HL-60 (cell line): ENCODE results near the gene RNU11.
"Not testable (repeated sequence)": the region's sequence is repeated elsewhere in the genome, so short reads cannot be mapped to it uniquely, and the experiment has no call there.

Experiments
- DNase-seq, 2 experiments: peaks; one replicate each; pipeline ENCODE4 v3.0.0-alpha.2; 2010 to 2020; ENCODE audit warnings: low read depth in 1 of 2, low spot score in 1 of 2
- H3K27ac ChIP-seq: fragments of 250-450 bp; sonication (Bioruptor Pico); replicated peaks from 2 replicates; pipeline ENCODE4 v1.5.1; 2020; ENCODE audit warnings: mild to moderate bottlenecking, moderate library complexity
- H3K27me3 ChIP-seq: fragments of 250-450 bp; sonication (Bioruptor Pico); 2 replicates; pipeline ENCODE4 v1.5.1; 2021; ENCODE audit warnings: mild to moderate bottlenecking, moderate library complexity; ENCODE audit not compliant: insufficient read depth, poor library complexity, severe bottlenecking
- H3K4me3 ChIP-seq: replicated peaks from 2 replicates; pipeline ENCODE4 v1.5.1; 2011; ENCODE audit warnings: mild to moderate bottlenecking, control low read depth, low read length; ENCODE audit not compliant: insufficient read depth
- CTCF ChIP-seq: IDR thresholded peaks from one replicate; pipeline ENCODE4 v1.5.1; 2011; ENCODE audit warnings: low read length, control low read depth, inconsistent platforms; ENCODE audit not compliant: insufficient read depth
- GABPA ChIP-seq: IDR thresholded peaks from 2 replicates; pipeline ENCODE4 v1.6.1; 2012; ENCODE audit warnings: low read depth
- POLR2AphosphoS5 ChIP-seq: IDR thresholded peaks from 2 replicates; pipeline ENCODE4 v1.6.1; 2012; ENCODE audit warnings: low read depth
- REST ChIP-seq: IDR thresholded peaks from 2 replicates; pipeline ENCODE4 v1.6.1; 2012; ENCODE audit warnings: low read depth; ENCODE audit not compliant: insufficient replicate concordance
- SPI1 ChIP-seq: IDR thresholded peaks from 2 replicates; pipeline ENCODE4 v1.6.1; 2012; ENCODE audit warnings: low read depth, mild to moderate bottlenecking, borderline replicate concordance

RNU11 gene

GRCh38 chr1:28642056-28642846 lies 6.1 kb upstream of the RNU11 start:
- TF ChIP-seq SPI1 = no peak
- TF ChIP-seq GABPA = no peak
- TF ChIP-seq CTCF = no peak
- no peak for TF ChIP-seq REST
- TF ChIP-seq POLR2AphosphoS5 = no peak
- peak overlapping the region; percentile 78 for H3K4me3 ChIP-seq
- H3K27ac ChIP-seq = peak overlapping the region; percentile 83
- no peaks in the 10 kb centered on the region for H3K27me3 ChIP-seq
- no peak for DNase-seq

GRCh38 chr1:28642847-28643635 lies 5.4 kb upstream of the RNU11 start, which contains the start of gene TAF12:
Gene TAF12 (minus strand): TSS chr1:28643067. CDS start chr1:28622081, 20,986 bp downstream.
- no peaks in the 10 kb centered on the region for H3K27me3 ChIP-seq
- peak; percentile 94 to 98 for DNase-seq
- peak within 1 kb of the TSS; percentile 78 for H3K4me3 ChIP-seq
- TF ChIP-seq SPI1 (peak; percentile 1; the same call in 1 of the 2 replicates), CTCF (peak; percentile 26), GABPA (peak; percentile 96), REST (peak; percentile 52), POLR2AphosphoS5 (peak; percentile 95)
- peak within 1 kb of the TSS; percentile 83 for H3K27ac ChIP-seq

- no peak overlapping the region for H3K4me3 ChIP-seq
- no peak for DNase-seq
- TF ChIP-seq REST = no peak
- no peak for TF ChIP-seq POLR2AphosphoS5
- TF ChIP-seq CTCF = no peak
- H3K27ac ChIP-seq = peak overlapping the region; percentile 83
- H3K27me3 ChIP-seq = no peaks in the 10 kb centered on the region
Observed at GRCh38 chr1:28644494-28644893, 3.9 kb upstream of the RNU11 start.

GRCh38 chr1:28645406-28645805 lies 3.0 kb upstream of the RNU11 start:
- DNase-seq, H3K27me3 ChIP-seq, H3K4me3 ChIP-seq, H3K27ac ChIP-seq: not testable (repeated sequence)
